Right ventricle myocardium inferior (tissue), 1 donor: ENCODE data around the gene INHBE. TPM values are rescaled to one million over a fixed set of nuclear protein-coding genes. Genes with fewer than 3 reads are reported as not detected.
"Not testable (repeated sequence)": the region's sequence is repeated elsewhere in the genome, so short reads cannot be mapped to it uniquely, and the experiment has no call there.

Experiments used
- ATAC-seq: fragments of 200-7000 bp; cut with Tn5 transposase; one replicate; pipeline ENCODE4 v1.9.1; 2020; ENCODE audit warnings: mild to moderate bottlenecking, moderate library complexity
- DNase-seq: peaks from one replicate; pipeline ENCODE4 v3.0.0; 2021; ENCODE audit errors: missing footprints
- intact Hi-C: fragments of 100-400 bp; cut with DNase I; formaldehyde crosslinking; loops from one replicate; pipeline ENCODE4 v1.11.0; 2022
- total RNA-seq: library from RNA; stranded (reverse); fragmentation: NEBNext Ultra II Directional; extraction: Animal tissue kit (Norgen Biotek cat#: 25700); gene quantifications from one replicate; pipeline ENCODE4 v1.2.1, GENCODE V29; 2021
- donor health status: DM: no; HTN: yes; CAD: no; lungs with severe emphysema.

The INHBE gene
- total RNA-seq, 1 donor from 2014 or later = not detected

DNA sequence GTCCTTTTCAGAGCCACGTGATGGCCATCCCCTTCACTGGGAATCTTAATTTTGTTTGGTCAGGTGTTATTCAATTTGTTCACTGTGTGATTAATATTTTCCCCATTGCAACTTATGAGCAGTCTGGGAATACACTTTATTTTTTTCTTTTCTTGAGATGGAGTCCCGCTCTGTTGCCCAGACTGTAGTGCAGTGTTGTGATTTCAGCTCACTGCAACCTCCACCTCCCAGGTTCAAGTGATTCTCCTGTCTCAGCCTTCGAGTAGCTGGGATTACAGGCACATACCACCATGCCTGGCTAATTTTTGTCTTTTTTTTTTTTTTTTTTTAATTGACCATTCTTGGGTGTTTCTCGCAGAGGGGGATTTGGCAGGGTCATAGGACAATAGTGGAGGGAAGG is 51.4 kb downstream of the INHBE start:
- ATAC-seq, intact Hi-C loops, DNase-seq: not testable (repeated sequence)

Other genes with a start within 250 kb of the INHBE start
- 0.60 TPM for gene NXPH4, start 238.5 kb upstream of the INHBE start, total RNA-seq
- gene SHMT2, start 225.6 kb upstream of the INHBE start, total RNA-seq = 32.8 TPM
- gene STAC3, start 204.1 kb upstream of the INHBE start, total RNA-seq = 1.2 TPM
- 56.7 TPM for gene R3HDM2, start 24.3 kb upstream of the INHBE start, total RNA-seq
- not detected for gene INHBC, start 20.5 kb upstream of the INHBE start, total RNA-seq
- 0.92 TPM for gene GLI1, start 4.5 kb downstream of the INHBE start, total RNA-seq
- gene ARHGAP9, start 24.6 kb downstream of the INHBE start, total RNA-seq = 6.4 TPM
- gene MARS1, start 32.8 kb downstream of the INHBE start, total RNA-seq = 89.7 TPM
- 19.2 TPM for gene DDIT3, start 65.2 kb downstream of the INHBE start, total RNA-seq
- gene MBD6, start 67.5 kb downstream of the INHBE start, total RNA-seq = 34.5 TPM
- 92.5 TPM for gene DCTN2, start 91.9 kb downstream of the INHBE start, total RNA-seq
- gene KIF5A, start 94.7 kb downstream of the INHBE start, total RNA-seq = 0.05 TPM
- gene PIP4K2C, start 135.9 kb downstream of the INHBE start, total RNA-seq = 13.1 TPM
- gene DTX3, start 149.5 kb downstream of the INHBE start, total RNA-seq = 23.8 TPM
- gene ARHGEF25, start 156.1 kb downstream of the INHBE start, total RNA-seq = 13.0 TPM
- 7.3 TPM for gene B4GALNT1, start 177.9 kb downstream of the INHBE start, total RNA-seq
- gene OS9, start 238.8 kb downstream of the INHBE start, total RNA-seq = 110 TPM